BE2C (cell line): ENCODE data around the gene CHCHD5.

Source experiments
- DNase-seq: peaks from one replicate; pipeline ENCODE4 v3.0.0-alpha.2; 2020
- H3K27me3 ChIP-seq: fragments of 250-450 bp; sonication (Bioruptor Pico); 2 replicates; pipeline ENCODE4 v1.5.1; 2020; ENCODE audit warnings: mild to moderate bottlenecking
- H3K36me3 ChIP-seq: fragments of 250-450 bp; sonication (Bioruptor Pico); 2 replicates; pipeline ENCODE4 v1.5.1; 2020; ENCODE audit warnings: mild to moderate bottlenecking
- H3K4me1 ChIP-seq: fragments of 250-450 bp; sonication (Bioruptor Pico); 2 replicates; pipeline ENCODE4 v1.5.1; 2020
- H3K4me3 ChIP-seq: 2 replicates; pipeline ENCODE4 v1.5.1; 2011; ENCODE audit warnings: low read depth, low read length
- H3K9me3 ChIP-seq: fragments of 250-450 bp; sonication (Bioruptor Pico); 2 replicates; pipeline ENCODE4 v1.5.1; 2020
- TF ChIP-seq, protein P1 (sequence below): IDR thresholded peaks from 2 replicates; pipeline ENCODE4 v1.5.1; 2012; ENCODE audit warnings: mild to moderate bottlenecking, low read depth, low read length

Gene CHCHD5

DNA sequence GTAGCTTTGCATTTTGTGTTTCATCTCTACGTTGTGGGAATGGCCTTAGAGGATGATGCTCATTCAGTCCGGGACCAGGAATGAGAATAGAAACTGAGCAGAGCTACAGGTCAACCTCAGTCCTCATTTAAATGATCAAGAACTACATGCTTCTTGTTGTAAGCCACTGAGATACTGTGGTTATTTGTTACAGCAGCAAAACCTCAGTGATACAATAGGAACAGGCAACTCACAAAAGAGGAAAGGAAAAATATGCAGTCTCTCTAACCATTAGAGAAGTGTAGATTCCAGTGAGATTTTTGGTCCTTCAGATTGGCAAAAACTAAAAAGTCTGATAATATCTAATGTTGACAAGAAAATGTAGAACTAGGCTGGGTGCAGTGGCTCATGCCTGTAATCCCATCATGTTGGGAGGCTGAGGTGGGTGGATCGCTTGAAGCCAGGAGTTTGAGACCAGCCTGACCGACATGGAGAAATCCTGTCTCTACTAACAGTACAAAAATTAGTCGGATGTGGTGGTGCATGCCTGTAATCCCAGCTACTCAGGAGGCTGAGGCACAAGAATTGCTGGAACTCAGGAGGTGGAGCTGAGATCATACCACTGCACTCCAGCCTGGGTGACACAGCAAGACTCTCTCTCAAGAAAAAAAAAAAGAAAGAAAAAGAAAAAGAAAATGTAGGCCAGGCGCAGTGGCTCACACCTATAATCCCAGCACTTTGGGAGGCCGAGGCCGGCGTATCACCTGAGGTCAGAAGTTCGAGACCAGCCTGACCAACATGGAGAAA lies 13.3 kb downstream of the CHCHD5 start:
- TF ChIP-seq, protein P1, sequence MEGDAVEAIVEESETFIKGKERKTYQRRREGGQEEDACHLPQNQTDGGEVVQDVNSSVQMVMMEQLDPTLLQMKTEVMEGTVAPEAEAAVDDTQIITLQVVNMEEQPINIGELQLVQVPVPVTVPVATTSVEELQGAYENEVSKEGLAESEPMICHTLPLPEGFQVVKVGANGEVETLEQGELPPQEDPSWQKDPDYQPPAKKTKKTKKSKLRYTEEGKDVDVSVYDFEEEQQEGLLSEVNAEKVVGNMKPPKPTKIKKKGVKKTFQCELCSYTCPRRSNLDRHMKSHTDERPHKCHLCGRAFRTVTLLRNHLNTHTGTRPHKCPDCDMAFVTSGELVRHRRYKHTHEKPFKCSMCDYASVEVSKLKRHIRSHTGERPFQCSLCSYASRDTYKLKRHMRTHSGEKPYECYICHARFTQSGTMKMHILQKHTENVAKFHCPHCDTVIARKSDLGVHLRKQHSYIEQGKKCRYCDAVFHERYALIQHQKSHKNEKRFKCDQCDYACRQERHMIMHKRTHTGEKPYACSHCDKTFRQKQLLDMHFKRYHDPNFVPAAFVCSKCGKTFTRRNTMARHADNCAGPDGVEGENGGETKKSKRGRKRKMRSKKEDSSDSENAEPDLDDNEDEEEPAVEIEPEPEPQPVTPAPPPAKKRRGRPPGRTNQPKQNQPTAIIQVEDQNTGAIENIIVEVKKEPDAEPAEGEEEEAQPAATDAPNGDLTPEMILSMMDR, result no peak
- H3K9me3 ChIP-seq, result no peaks in the 10 kb centered on the region

DNA sequence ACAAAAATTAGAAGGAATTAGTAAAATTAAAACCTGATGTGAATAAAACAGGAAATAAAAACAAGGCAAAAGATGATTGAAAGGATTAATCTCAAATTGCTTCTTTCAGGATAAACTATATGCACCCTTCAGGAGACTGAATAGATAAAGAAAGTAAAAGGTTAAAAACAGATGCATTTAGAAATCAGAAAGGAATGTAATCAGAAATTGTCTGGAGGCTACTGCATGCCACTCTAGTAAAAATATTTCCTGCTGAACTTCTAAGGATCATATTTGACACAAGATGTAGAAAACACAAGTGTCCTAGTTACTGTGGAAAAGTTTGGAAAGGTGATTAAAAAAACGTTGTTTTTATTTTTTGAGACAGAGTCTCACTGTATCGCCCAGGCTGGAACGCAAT lies 16.2 kb downstream of the CHCHD5 start:
- Histone ChIP-seq H3K4me1 (no peaks in the 10 kb centered on the region), H3K4me3 (no peak overlapping the region), H3K27me3 (no peaks in the 10 kb centered on the region), H3K36me3 (no peaks in the 10 kb centered on the region), H3K9me3 (no peaks in the 10 kb centered on the region)
- TF ChIP-seq, protein P1, result no peak
- DNase-seq, result no peak

More for the DNA sequence above, 13.3 kb downstream of the CHCHD5 start:
- Histone ChIP-seq H3K27me3 (no peaks in the 10 kb centered on the region), H3K4me1 (no peaks in the 10 kb centered on the region), H3K4me3 (no peak overlapping the region), H3K36me3 (no peaks in the 10 kb centered on the region)
- DNase-seq, result no peak

DNA sequence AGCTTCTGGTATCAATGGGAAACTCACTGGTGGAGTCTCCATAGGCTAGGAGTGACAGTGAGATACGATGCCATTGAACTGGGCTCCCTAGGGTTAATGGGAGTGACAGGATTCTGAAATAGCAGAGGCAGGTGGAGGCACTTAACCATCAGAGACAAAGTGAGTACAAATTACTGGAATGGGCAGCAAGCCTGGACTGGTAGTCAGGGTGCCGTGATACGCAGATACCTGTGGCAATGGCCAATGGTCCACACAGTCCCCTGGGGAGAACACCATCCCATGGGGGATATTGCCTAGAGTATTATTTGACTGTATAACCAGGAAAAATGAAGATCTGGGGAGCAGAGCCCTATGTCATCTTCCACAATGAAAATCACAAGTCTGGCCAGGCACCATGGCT lies 17.3 kb downstream of the CHCHD5 start:
- Histone ChIP-seq H3K4me1 (no peaks in the 10 kb centered on the region), H3K4me3 (no peak overlapping the region), H3K27me3 (no peaks in the 10 kb centered on the region), H3K36me3 (no peaks in the 10 kb centered on the region), H3K9me3 (no peaks in the 10 kb centered on the region)
- TF ChIP-seq, protein P1, result no peak
- no peak for DNase-seq

DNA sequence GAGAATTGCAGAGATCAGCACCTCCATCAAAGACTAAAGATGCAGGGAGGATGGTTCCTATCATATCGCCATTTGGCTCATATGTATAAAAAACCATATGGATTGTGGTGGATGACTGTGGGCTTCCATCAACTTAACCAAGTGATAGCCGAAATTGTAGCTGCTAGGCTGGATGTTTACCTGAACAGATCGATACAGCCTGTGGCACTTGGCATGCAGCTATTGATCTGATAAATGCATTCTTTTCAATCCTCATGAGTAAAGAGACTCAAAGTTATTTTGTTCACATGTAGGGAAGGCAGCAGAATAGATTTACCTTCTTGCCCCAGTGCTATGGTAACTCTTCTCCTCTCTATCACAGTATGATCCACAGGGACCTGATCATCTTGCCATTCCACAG lies 18.5 kb downstream of the CHCHD5 start:
- no peak for DNase-seq
- Histone ChIP-seq H3K9me3 (no peaks in the 10 kb centered on the region), H3K4me1 (no peaks in the 10 kb centered on the region), H3K36me3 (no peaks in the 10 kb centered on the region), H3K4me3 (no peak overlapping the region), H3K27me3 (no peaks in the 10 kb centered on the region)
- TF ChIP-seq, protein P1, result no peak

DNA sequence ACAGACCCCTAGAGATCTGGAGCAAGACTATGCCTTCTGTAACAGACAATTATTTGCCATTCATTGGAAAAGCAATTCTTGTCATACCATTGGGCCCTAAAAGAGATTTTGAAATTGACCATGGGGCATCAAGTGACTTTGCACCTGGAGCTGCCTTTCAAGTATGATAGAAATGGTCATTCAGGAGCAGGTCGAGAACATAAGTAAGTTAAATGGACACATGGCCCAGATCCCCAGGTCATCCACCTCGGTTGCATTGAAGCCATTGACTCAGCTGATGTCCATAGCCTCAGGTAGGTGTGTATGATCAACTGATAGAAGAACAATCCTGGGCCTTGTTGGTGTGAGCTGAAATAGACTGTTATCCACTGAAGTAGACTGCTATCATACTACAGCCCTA lies 19.3 kb downstream of the CHCHD5 start:
- H3K4me1 ChIP-seq, result no peaks in the 10 kb centered on the region
- H3K9me3 ChIP-seq, result no peaks in the 10 kb centered on the region
- H3K36me3 ChIP-seq, result no peaks in the 10 kb centered on the region
- TF ChIP-seq, protein P1, result no peak
- no peak for DNase-seq
- H3K27me3 ChIP-seq, result no peaks in the 10 kb centered on the region
- no peak overlapping the region for H3K4me3 ChIP-seq

DNA sequence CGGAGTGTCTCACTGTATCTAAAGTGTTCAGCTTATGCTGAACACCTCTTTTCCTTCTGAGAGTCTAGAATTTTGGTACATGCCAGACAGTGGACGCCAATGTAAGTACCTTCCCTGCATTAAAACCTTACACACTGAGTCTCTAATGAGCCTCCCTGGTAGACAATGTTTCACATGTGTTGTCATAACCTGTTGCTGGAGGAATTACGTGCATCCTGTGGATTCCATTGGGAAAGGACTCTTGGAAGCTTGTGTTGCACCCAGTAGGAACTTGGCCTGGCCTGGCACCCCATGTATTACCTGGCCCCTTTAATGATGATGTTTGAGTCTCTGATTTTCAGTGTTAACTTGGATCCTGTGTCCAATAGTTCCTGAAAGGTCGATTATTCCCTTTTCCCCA lies 20.5 kb downstream of the CHCHD5 start:
- TF ChIP-seq, protein P1, result no peak
- Histone ChIP-seq H3K4me1 (no peaks in the 10 kb centered on the region), H3K9me3 (no peaks in the 10 kb centered on the region), H3K4me3 (no peak overlapping the region), H3K36me3 (no peaks in the 10 kb centered on the region), H3K27me3 (no peaks in the 10 kb centered on the region)
- no peak for DNase-seq
